NB4 (cell line): Measurements from ENCODE around the gene ITPKA.

Source experiments
- DNase-seq: peaks from one replicate; pipeline ENCODE4 v3.0.0; 2010; ENCODE audit warnings: low read depth
- H3K4me3 ChIP-seq: one replicate; pipeline ENCODE4 v1.5.1; 2011; ENCODE audit warnings: mild to moderate bottlenecking, low read depth, low read length, moderate library complexity
- MYC ChIP-seq: IDR thresholded peaks from 2 replicates; pipeline ENCODE4 v1.6.1; 2011; ENCODE audit warnings: low read depth, low read length
- POLR2A ChIP-seq: IDR thresholded peaks from 2 replicates; pipeline ENCODE4 v1.6.1; 2011; ENCODE audit warnings: mild to moderate bottlenecking; ENCODE audit not compliant: insufficient read length; ENCODE audit errors: extremely low read depth
- TF ChIP-seq, protein P1 (sequence below): IDR thresholded peaks from one replicate; pipeline ENCODE4 v1.5.1; 2012; ENCODE audit warnings: low read depth, low read length
- TF ChIP-seq, protein P2 (sequence below): IDR thresholded peaks from 2 replicates; pipeline ENCODE4 v1.6.1; 2011; ENCODE audit warnings: low read depth, low read length

ITPKA gene

DNA sequence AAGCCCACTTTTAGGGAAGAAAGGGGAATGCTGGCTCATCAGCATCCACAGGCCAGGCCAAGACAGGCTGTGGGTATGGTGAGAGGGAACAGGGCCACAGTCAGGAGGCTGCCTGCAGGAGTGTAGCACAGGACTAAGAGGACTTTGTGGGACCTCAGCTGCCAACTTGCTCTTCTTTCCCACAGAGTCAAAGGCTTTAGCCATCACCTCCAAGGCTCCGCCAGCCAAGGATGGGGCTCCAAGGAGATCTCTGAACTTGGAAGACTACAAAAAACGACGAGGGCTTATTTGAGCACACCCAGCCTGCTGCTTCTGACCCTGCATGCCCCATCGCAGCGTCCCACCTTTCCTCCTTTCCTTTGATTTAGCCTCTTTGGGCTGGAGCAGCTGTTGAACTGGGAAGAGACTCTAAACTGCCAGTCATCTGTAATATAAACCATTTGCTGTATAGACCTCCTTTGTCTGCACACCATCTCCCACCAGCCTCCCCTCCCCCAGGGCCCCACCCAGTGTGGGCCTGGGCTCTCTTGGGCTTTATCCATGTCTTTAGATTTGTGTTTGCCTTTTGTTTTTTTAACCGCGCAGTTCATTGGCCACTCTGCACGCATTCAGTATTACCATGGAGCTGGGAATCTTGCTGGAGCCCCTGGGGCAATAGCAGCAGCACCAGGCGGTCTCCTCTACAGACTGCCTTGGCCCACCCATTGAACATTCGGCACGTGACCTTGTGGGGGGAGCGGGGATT lies 13.1 kb upstream of the ITPKA start:
- TF ChIP-seq, protein P1, sequence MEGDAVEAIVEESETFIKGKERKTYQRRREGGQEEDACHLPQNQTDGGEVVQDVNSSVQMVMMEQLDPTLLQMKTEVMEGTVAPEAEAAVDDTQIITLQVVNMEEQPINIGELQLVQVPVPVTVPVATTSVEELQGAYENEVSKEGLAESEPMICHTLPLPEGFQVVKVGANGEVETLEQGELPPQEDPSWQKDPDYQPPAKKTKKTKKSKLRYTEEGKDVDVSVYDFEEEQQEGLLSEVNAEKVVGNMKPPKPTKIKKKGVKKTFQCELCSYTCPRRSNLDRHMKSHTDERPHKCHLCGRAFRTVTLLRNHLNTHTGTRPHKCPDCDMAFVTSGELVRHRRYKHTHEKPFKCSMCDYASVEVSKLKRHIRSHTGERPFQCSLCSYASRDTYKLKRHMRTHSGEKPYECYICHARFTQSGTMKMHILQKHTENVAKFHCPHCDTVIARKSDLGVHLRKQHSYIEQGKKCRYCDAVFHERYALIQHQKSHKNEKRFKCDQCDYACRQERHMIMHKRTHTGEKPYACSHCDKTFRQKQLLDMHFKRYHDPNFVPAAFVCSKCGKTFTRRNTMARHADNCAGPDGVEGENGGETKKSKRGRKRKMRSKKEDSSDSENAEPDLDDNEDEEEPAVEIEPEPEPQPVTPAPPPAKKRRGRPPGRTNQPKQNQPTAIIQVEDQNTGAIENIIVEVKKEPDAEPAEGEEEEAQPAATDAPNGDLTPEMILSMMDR: no peak
- TF ChIP-seq, protein P2, sequence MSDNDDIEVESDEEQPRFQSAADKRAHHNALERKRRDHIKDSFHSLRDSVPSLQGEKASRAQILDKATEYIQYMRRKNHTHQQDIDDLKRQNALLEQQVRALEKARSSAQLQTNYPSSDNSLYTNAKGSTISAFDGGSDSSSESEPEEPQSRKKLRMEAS: no peak
- H3K4me3 ChIP-seq: no peak overlapping the region
- DNase-seq: no peak

DNA sequence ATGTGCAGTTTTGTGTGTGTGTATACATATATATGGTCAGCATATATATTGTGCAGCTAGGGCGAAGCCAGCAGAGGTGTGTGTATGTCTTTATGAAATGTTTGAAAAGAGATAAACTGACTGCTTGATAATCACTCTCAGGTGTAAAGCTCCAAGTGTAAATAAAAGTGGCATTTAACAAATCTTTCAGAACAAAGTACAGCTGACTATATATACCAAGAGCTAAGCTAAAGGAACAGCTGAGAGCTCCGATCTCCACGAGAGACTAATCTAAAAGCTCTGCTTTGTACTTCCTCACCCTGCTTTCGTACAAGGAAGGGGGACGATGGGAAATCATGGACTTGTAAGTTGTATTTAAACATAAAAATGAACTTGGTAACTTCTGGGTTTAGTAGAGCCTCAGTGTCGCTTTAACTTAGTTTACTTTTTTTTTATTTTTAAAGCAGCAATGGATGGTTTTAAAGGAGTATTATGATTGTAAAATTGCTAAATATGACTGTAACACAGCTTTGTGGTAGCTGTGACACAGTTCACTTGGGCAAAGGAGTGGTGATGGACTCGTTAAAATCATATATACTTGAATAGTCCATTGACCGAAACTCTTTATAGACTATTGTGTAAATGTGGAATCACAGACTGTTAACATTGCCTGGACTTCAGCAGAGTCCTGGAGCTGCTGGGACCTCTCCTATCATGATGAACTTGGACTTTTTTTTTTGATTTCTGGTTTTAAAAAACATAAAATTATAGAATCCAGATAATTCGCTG lies 11.4 kb upstream of the ITPKA start:
- no peak for DNase-seq
- TF ChIP-seq MYC (no peak), POLR2A (no peak)
- TF ChIP-seq, protein P2: no peak
- TF ChIP-seq, protein P1: no peak
- no peak overlapping the region for H3K4me3 ChIP-seq

DNA sequence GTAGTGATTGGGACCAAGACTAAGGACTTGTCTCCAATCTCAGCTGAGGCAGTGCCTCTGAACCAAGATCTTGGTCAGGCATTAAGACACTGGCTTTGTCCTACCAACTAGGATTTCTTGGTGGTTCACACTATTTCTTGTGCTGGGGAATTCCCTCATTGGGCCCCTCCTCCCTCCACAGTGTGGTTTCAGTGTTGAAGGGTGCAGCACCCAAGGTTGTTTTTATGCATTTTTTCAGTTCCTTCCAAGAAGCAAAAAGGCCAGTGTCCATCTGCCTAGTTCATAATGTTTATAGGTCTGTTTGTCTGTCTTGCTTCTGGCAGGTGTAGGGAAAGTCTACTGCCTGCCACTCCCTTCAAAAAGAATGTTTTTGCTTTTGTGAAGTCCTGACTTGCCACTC lies 10.6 kb upstream of the ITPKA start:
- no peak for TF ChIP-seq MYC
- TF ChIP-seq, protein P1: no peak
- no peak overlapping the region for H3K4me3 ChIP-seq
- no peak for DNase-seq

DNA sequence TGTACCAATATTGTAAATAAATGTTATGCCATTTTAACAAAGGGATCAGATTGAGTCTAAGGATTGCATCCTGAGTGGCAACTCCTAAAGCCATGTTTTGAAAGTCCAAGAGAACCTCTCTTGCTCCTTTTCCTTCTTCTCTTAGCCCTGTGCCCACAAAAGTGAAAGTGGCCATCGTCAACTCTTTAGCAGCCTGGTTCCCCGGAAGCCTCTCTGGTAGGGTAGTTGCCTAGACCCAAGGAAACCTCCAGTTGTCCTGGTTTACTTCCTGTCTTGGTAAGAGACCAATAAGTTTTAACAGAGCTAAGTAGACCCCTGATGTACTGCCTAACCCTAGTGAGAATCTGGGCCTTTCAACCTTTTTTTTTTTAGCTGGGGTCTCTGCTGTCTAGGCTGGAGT lies 10.2 kb upstream of the ITPKA start:
- TF ChIP-seq POLR2A (no peak), MYC (no peak)
- TF ChIP-seq, protein P1: no peak
- TF ChIP-seq, protein P2: no peak
- DNase-seq: no peak
- no peak overlapping the region for H3K4me3 ChIP-seq

DNA sequence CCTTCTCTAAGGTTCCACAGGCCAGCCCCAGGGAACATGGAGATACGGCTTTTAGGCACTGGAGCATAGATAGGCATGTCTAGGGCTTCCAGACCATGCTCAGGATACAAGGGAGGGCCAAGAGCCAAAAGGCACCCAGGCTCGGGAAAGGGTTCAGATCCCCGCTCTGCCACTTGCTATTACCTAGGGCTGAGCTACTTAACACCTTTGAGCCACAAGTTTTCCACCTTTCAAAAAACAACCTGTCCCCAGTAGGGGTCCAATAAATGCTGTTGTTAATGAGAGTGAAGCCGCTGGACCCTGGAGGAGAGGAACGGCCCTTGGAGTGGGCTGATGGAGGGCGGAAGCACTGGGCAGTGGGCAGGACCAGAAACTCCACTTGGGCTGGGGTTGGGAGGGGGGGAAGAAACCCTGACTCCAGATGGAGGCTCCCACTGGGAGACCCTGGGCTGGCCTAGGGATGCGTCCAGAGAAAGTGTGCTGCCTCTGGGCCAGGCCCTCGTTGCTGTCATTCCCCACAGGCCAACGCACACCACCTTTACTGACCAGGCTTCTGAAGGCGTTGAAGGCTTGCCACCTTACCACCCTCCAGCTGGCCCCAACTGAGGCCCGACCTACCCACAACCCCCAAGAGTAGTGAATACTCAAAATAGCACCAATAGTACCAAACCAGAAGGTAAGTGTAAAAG lies 8.6 kb upstream of the ITPKA start:
- no peak for DNase-seq
- no peak overlapping the region for H3K4me3 ChIP-seq
- no peak for TF ChIP-seq MYC
- no peak for TF ChIP-seq POLR2A
- TF ChIP-seq, protein P2: no peak
- TF ChIP-seq, protein P1: no peak
